ENCODE results near the gene KDM3B.

DNA sequence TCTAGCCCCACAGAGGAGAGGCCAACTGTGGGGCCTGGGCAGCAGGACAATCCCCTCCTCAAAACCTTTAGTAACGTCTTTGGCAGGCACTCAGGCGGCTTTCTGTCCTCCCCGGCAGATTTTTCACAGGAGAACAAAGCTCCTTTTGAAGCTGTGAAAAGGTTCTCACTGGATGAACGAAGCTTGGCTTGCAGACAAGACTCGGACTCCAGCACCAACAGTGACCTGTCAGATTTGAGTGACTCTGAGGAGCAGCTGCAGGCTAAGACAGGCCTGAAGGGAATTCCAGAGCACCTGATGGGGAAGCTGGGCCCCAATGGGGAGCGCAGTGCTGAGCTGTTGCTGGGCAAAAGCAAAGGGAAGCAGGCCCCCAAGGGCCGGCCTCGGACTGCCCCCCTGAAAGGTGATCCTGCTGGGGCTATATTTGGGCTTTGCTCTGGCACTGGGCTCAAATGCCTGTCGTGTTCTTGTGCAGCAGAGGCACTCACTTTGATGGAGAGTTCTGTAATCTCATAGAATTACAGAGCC lies 39.4 kb downstream of the KDM3B start:
- TF ChIP-seq GATA2 (IDR thresholded peaks at IDR 0.05; ENCODE audit: low read depth, low read length) (no peak), GATA3 (IDR thresholded peaks at IDR 0.05; ENCODE audit: low read depth, low read length) (no peak)
